Adrenal gland (tissue), 12 donors: ENCODE data around the gene PDPN. TPM values are rescaled to one million over a fixed set of nuclear protein-coding genes. Genes with fewer than 3 reads are reported as not detected.

Experiments
- DNase-seq, 7 donors: peaks; one replicate each; pipeline ENCODE4 v3.0.0-alpha.2; 2019 to 2020
- H3K27ac ChIP-seq, 5 donors: fragments of 200-600 bp; sonication (generic) in 4 of 5; 1 replicate in 3 of 5; 2 replicates in 2 of 5; pipeline versions ENCODE4 v1.5.1 to v1.8.0; 2016 to 2020; ENCODE audit warnings: mild to moderate bottlenecking in 1 of 5
- H3K27me3 ChIP-seq: fragments of 200-600 bp; 2 replicates; pipeline ENCODE4 v1.8.0; 2021
- H3K36me3 ChIP-seq, 2 donors: fragments of 200-600 bp; replicated peaks in 1 of 2; 1 replicate in 1 of 2; 2 replicates in 1 of 2; pipeline versions ENCODE4 v1.5.1 to v1.8.0; 2018 to 2022
- H3K4me1 ChIP-seq, 2 donors: fragments of 200-600 bp; replicated peaks in 1 of 2; 1 replicate in 1 of 2; 2 replicates in 1 of 2; pipeline versions ENCODE4 v1.5.1 to v1.8.0; 2018 to 2021
- H3K4me3 ChIP-seq, 4 donors: fragments of 200-600 bp; sonication (generic) in 3 of 4; one replicate each; pipeline ENCODE4 v1.5.1; 2016 to 2018
- H3K9me3 ChIP-seq, 3 donors: fragments of 200-600 bp; sonication (generic) in 1 of 3; replicated peaks in 1 of 3; 1 replicate in 2 of 3; 2 replicates in 1 of 3; pipeline versions ENCODE4 v1.5.1 to v1.8.0; 2016 to 2021
- POLR2A ChIP-seq, 2 donors: fragments of 450-650 bp; IDR thresholded peaks; one replicate each; pipeline ENCODE4 v1.6.1; 2017; ENCODE audit warnings: antibody characterized with exemption in 2 of 2, mild to moderate bottlenecking in 2 of 2, moderate library complexity in 1 of 2
- WGBS, 4 donors: extraction: QIAGEN DNeasy Blood & Tissue Kit in 2 of 4; methylation state at CpG; one replicate each; pipeline versions ENCODE4 v1.1.5 to v1.1.7; 2013 to 2017; 5-methylcytosine and 5-hydroxymethylcytosine counted together
- intact Hi-C, 2 donors: fragments of 100-400 bp; cut with DNase I; formaldehyde crosslinking; loops; one replicate each; pipeline versions ENCODE4 v1.14.1 to v1.15.0; 2022 to 2023
- polyA plus RNA-seq, 3 donors: library from polyadenylated mRNA; stranded (reverse); fragments of 200-250 nt in 2 of 3; fragments of 350-450 nt in 1 of 3; fragmentation: Illumina TruSeq in 1 of 3; extraction: RNeasy Lipid Tissue Mini Kit (QIAGEN cat#74804) in 1 of 3; gene quantifications; one replicate each; pipeline ENCODE4 v1.2.3, GENCODE V29; 2013 to 2014
- small RNA-seq, 2 donors: library from RNA; depleted of rRNA; stranded (forward); fragments of <200 nt; gene quantifications; one replicate each; pipeline ENCODE3, GENCODE V24; 2016
- total RNA-seq, 9 donors: library from RNA; depleted of rRNA in 4 of 9; stranded (reverse); fragments of >200 nt in 4 of 9; fragments of 120-200 nt in 1 of 9; fragmentation: NEBNext Ultra II Directional in 1 of 9; extraction: Animal tissue kit (Norgen Biotek cat#: 25700) in 1 of 9; gene quantifications; one replicate each; pipeline versions ENCODE4 v1.1.0 to v1.2.4, GENCODE V29; 2013 to 2023
- TF ChIP-seq, protein P1 (sequence below), 6 experiments: fragments of 450-650 bp in 4 of 6; fragments of 200-600 bp in 2 of 6; sonication (generic) in 1 of 6; IDR thresholded peaks; 1 replicate in 5 of 6; 2 replicates in 1 of 6; pipeline versions ENCODE4 v1.5.1 to v1.8.0; 2016 to 2021; ENCODE audit warnings: antibody characterized with exemption in 6 of 6, mild to moderate bottlenecking in 2 of 6, moderate library complexity in 1 of 6
- donor health status: healthy with polysubstance abuse.
- donor health status: Bipolar disorder and iron deficiency.
- donor health status: DM: yes; HTN: yes; CAD: no.
- donor health status: DM: no; HTN: no; CAD: no.
- donor health status: DM: no; HTN: no; CAD: no.
- donor health status: DM: yes; HTN: yes; CAD: no.

The PDPN gene
- total and polyA plus RNA-seq, 12 donors = 1.2 to 13.8 (median 5.6) TPM

DNA sequence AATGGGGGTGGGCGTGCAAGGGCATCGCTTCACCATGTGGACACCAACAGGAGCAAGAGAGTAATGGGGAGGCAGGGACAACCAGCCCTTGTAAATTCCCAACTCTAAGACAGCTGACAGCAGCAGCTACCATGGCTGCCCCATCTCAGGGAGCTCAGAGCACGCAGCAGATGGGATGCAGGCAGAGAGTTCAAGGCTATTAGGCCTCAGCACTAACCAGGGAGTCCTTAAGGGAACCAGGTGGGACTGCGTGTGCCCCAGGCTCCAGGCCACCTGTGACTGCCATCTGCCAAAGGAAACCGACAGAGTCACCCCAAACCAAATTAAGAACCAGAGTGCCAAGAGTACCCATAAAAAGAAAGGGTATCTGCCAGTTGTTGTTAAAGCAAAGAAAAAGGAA is 82.7 kb downstream of the PDPN start:
- intact Hi-C loops = loop anchor here (5.0 to 10.0 kb wide), 3 partner anchors 58 to 296 kb away; no protein-coding TSS in a partner anchor
- no peaks in the 10 kb centered on the region for H3K9me3 ChIP-seq
- no peak overlapping the region for H3K27ac ChIP-seq
- WGBS, 4 donors = 72 to 91% (median 90%) methylated on average over 5 of the region's 5 CpGs
- H3K4me1 ChIP-seq = no peaks in the 10 kb centered on the region
- no peak for DNase-seq
- H3K27me3 ChIP-seq = no peaks in the 10 kb centered on the region
- H3K36me3 ChIP-seq = no peaks in the 10 kb centered on the region
- H3K4me3 ChIP-seq = no peak overlapping the region
- TF ChIP-seq, protein P1, sequence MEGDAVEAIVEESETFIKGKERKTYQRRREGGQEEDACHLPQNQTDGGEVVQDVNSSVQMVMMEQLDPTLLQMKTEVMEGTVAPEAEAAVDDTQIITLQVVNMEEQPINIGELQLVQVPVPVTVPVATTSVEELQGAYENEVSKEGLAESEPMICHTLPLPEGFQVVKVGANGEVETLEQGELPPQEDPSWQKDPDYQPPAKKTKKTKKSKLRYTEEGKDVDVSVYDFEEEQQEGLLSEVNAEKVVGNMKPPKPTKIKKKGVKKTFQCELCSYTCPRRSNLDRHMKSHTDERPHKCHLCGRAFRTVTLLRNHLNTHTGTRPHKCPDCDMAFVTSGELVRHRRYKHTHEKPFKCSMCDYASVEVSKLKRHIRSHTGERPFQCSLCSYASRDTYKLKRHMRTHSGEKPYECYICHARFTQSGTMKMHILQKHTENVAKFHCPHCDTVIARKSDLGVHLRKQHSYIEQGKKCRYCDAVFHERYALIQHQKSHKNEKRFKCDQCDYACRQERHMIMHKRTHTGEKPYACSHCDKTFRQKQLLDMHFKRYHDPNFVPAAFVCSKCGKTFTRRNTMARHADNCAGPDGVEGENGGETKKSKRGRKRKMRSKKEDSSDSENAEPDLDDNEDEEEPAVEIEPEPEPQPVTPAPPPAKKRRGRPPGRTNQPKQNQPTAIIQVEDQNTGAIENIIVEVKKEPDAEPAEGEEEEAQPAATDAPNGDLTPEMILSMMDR (IDR thresholded peaks at IDR 0.05) = no peak
- no peak for TF ChIP-seq POLR2A (IDR thresholded peaks at IDR 0.05)

Small RNA genes within 50 kb of the gene (small RNA-seq; reads per million reads assigned to genes)
- 0 reads per million in 2 donors for gene RNA5SP41

Other genes starting within 250 kb of the PDPN start
- not detected for gene PRAMEF14, start 236.7 kb upstream of the PDPN start, total RNA-seq
- not detected for gene PRAMEF14, start 236.7 kb upstream of the PDPN start, polyA plus RNA-seq
- not detected for gene PRAMEF19, start 211.9 kb upstream of the PDPN start, total RNA-seq
- gene PRAMEF19, start 211.9 kb upstream of the PDPN start, polyA plus RNA-seq = not detected
- gene PRAMEF17, start 194.2 kb upstream of the PDPN start, total RNA-seq = not detected
- not detected for gene PRAMEF17, start 194.2 kb upstream of the PDPN start, polyA plus RNA-seq
- gene PRAMEF20, start 173.4 kb upstream of the PDPN start, total RNA-seq = not detected
- not detected for gene PRAMEF20, start 173.4 kb upstream of the PDPN start, polyA plus RNA-seq
- gene LRRC38, start 69.8 kb upstream of the PDPN start, total RNA-seq = 10 to 100 TPM in 3 of 9 donors, 1 to 10 TPM in 6; 3.2 to 60.3 (median 9.5) TPM
- gene LRRC38, start 69.8 kb upstream of the PDPN start, polyA plus RNA-seq = 10 to 100 TPM in 1 of 3 donors, 1 to 10 TPM in 2; 5.6 to 10.0 (median 9.7) TPM
- gene PRDM2, start 116.4 kb downstream of the PDPN start, total RNA-seq = 10 to 100 TPM; 16.9 to 45.3 (median 31.3) TPM
- gene PRDM2, start 116.4 kb downstream of the PDPN start, polyA plus RNA-seq = 10 to 100 TPM; 12.5 to 29.8 (median 28.2) TPM